Right atrium auricular region (tissue), 2 donors: ENCODE data around the gene ZMIZ2. TPM values are rescaled to one million over a fixed set of nuclear protein-coding genes. Genes with fewer than 3 reads are reported as not detected.

Source experiments
- DNase-seq: peaks from one replicate; pipeline ENCODE4 v3.0.0-alpha.2; 2019; ENCODE audit warnings: low spot score
- H3K27ac ChIP-seq, 2 donors: fragments of 200-600 bp; sonication (generic); 1 replicate in 1 of 2; 2 replicates in 1 of 2; pipeline ENCODE4 v1.5.1; 2016 to 2019
- H3K27me3 ChIP-seq, 2 donors: fragments of 200-600 bp; sonication (generic); one replicate each; pipeline versions ENCODE4 v1.5.1 to v1.6.0; 2017 to 2019
- H3K36me3 ChIP-seq: fragments of 200-600 bp; sonication (generic); one replicate; pipeline ENCODE4 v1.5.1; 2016
- H3K4me1 ChIP-seq, 2 donors: fragments of 200-600 bp; sonication (generic); one replicate each; pipeline versions ENCODE4 v1.5.1 to v1.6.0; 2017 to 2019
- H3K4me3 ChIP-seq, 2 donors: fragments of 200-600 bp; sonication (generic); 1 replicate in 1 of 2; 2 replicates in 1 of 2; pipeline ENCODE4 v1.5.1; 2017 to 2019; ENCODE audit warnings: mild to moderate bottlenecking in 1 of 2, moderate library complexity in 1 of 2
- H3K9me3 ChIP-seq, 2 donors: fragments of 200-600 bp; sonication (generic); one replicate each; pipeline ENCODE4 v1.5.1; 2019
- CTCF ChIP-seq, 2 donors: fragments of 200-600 bp; sonication (generic); IDR thresholded peaks; one replicate each; pipeline ENCODE4 v1.5.1; 2019; ENCODE audit warnings: antibody characterized with exemption in 2 of 2
- total RNA-seq, 2 donors: library from RNA; depleted of rRNA; stranded (reverse); fragments of >200 nt; gene quantifications; one replicate each; pipeline ENCODE4 v1.1.0, GENCODE V29; 2016

The ZMIZ2 gene
- total RNA-seq, 2 donors from 2014 or later, result 14.1 to 21.3 TPM

DNA sequence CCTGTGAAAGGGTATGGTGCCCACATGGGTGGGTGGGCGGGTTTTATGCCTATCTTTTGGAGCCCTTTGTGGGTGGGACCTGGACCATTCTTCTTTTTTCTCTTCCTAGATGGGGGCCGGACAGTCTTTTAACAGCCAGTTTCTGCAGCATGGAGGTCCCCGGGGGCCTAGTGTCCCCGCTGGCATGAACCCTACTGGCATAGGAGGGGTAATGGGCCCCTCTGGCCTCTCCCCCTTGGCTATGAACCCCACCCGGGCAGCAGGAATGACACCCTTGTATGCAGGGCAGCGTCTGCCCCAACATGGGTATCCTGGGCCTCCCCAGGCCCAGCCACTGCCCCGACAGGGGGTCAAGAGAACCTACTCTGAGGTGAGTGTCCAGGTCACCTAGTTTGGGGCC is 9.1 kb downstream of the ZMIZ2 start:
- H3K27me3 ChIP-seq, result no peaks in the 10 kb centered on the region
- H3K36me3 ChIP-seq, result peaks cover 41% of the 10 kb centered on the region
- peaks cover 0 to 46% of the 10 kb centered on the region in 2 donors for H3K4me1 ChIP-seq
- DNase-seq, result no peak
- TF ChIP-seq CTCF (IDR thresholded peaks at IDR 0.05), result no peak
- H3K27ac ChIP-seq, result no peak overlapping the region
- H3K9me3 ChIP-seq, result no peaks in the 10 kb centered on the region
- no peak overlapping the region for H3K4me3 ChIP-seq

DNA sequence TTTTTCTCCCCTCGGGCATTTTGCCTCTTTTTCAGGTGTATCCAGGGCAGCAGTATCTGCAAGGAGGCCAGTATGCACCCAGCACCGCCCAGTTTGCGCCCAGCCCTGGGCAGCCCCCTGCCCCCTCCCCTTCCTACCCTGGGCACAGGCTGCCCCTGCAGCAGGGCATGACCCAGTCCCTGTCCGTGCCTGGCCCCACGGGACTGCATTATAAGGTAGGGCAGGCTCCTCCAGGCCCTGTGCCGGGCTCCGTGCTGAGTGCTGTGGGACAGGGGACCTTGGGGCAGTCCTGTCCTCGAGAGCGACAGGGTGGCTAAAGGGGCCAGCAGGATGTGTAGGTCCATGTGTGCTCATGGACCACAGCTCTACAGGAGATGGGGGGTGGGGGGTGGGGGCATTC is 10.6 kb downstream of the ZMIZ2 start:
- H3K9me3 ChIP-seq, result no peaks in the 10 kb centered on the region
- peaks cover 0 to 37% of the 10 kb centered on the region in 2 donors for H3K4me1 ChIP-seq
- peaks cover 56% of the 10 kb centered on the region for H3K36me3 ChIP-seq
- no peak overlapping the region for H3K27ac ChIP-seq
- no peak for DNase-seq
- no peaks in the 10 kb centered on the region for H3K27me3 ChIP-seq
- no peak overlapping the region for H3K4me3 ChIP-seq
- no peak for TF ChIP-seq CTCF (IDR thresholded peaks at IDR 0.05)

DNA sequence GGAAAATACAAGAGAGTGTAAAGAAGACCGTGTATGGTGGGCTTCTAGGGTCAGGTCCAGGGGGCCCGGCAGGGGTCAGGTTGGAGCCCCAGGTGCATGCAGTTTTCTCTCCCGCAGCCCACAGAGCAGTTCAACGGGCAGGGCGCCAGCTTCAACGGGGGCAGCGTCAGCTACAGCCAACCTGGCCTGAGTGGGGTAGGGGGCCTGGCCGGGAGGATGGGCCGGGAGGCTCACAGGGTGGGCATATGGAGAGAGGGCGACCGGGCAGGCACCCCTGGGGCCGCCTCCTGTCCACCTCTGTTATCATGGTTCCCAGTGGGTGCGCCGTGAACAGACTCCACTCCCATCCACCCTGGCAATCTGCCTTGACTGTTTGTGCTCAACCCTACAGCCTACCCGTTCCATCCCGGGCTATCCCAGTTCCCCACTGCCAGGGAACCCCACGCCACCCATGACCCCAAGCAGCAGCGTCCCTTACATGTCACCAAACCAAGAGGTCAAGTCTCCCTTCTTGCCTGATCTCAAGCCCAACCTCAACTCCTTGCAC is 11.5 kb downstream of the ZMIZ2 start:
- Histone ChIP-seq H3K36me3 (peaks cover 65% of the 10 kb centered on the region), H3K4me3 (no peak overlapping the region), H3K4me1 (peaks cover 0 to 29% of the 10 kb centered on the region in 2 donors), H3K9me3 (no peaks in the 10 kb centered on the region), H3K27ac (no peak overlapping the region), H3K27me3 (no peaks in the 10 kb centered on the region)
- TF ChIP-seq CTCF (IDR thresholded peaks at IDR 0.05), result no peak
- DNase-seq, result no peak

GRCh38 chr7:44761207-44762161 is 12.8 kb downstream of the ZMIZ2 start:
- H3K4me1 ChIP-seq, result peaks cover 0 to 15% of the 10 kb centered on the region in 2 donors
- no peak for DNase-seq
- no peaks in the 10 kb centered on the region for H3K27me3 ChIP-seq
- no peak overlapping the region for H3K4me3 ChIP-seq
- H3K36me3 ChIP-seq, result peaks cover 79% of the 10 kb centered on the region
- no peaks in the 10 kb centered on the region for H3K9me3 ChIP-seq
- no peak for TF ChIP-seq CTCF (IDR thresholded peaks at IDR 0.05)
- H3K27ac ChIP-seq, result no peak overlapping the region

DNA sequence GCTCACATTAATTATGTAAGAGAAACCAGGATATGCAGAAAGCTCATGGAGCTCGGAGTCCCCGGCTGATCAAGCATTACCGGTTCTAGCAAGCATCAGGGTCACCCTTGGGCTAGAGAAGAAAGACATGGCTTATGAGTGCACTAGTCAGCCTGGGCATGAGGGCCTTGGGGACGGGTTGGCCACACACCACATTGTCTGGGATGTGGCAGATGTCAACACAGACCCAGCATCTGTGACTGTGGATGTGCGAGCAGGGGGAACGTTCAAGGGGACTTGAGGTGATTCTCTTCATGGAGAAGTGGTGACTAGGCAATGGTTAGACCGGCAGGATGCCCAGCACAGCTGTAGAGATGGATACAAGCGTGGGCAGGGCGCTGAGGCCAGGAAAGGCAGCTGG is 13.7 kb downstream of the ZMIZ2 start:
- Histone ChIP-seq H3K4me3 (no peak overlapping the region), H3K27me3 (no peaks in the 10 kb centered on the region), H3K36me3 (peaks cover 86% of the 10 kb centered on the region), H3K9me3 (no peaks in the 10 kb centered on the region), H3K27ac (no peak overlapping the region), H3K4me1 (peaks cover 0 to 10% of the 10 kb centered on the region in 2 donors)
- TF ChIP-seq CTCF (IDR thresholded peaks at IDR 0.05), result no peak
- no peak for DNase-seq
